Glutamatergic neuron (in vitro differentiated cells): ENCODE measurements around the gene COL4A1. TPM values are rescaled to one million over a fixed set of nuclear protein-coding genes. Genes with fewer than 3 reads are reported as not detected.

Experiments used
- DNase-seq: peaks from one replicate; pipeline ENCODE4 v3.0.0; 2022
- H3K27ac Mint-ChIP-seq: one replicate; pipeline ENCODE4 v1.8.0; 2020; ENCODE audit warnings: mild to moderate bottlenecking, mixed read lengths, inconsistent platforms; ENCODE audit not compliant: unreplicated experiment
- H3K27me3 Mint-ChIP-seq: one replicate; pipeline ENCODE4 v1.8.0; 2020; ENCODE audit warnings: mild to moderate bottlenecking, moderate library complexity, mixed read lengths, inconsistent platforms; ENCODE audit not compliant: unreplicated experiment
- H3K36me3 Mint-ChIP-seq: one replicate; pipeline ENCODE4 v1.8.0; 2020; ENCODE audit warnings: mild to moderate bottlenecking, mixed read lengths, inconsistent platforms; ENCODE audit not compliant: unreplicated experiment
- H3K4me1 Mint-ChIP-seq: one replicate; pipeline ENCODE4 v1.8.0; 2020; ENCODE audit warnings: mild to moderate bottlenecking, low read depth, mixed read lengths, inconsistent platforms; ENCODE audit not compliant: unreplicated experiment
- H3K4me3 Mint-ChIP-seq: one replicate; pipeline ENCODE4 v1.8.0; 2020; ENCODE audit warnings: mild to moderate bottlenecking, mixed read lengths, inconsistent platforms; ENCODE audit not compliant: unreplicated experiment
- H3K9me3 Mint-ChIP-seq: one replicate; pipeline ENCODE4 v1.8.0; 2020; ENCODE audit warnings: mild to moderate bottlenecking, moderate library complexity, mixed read lengths, inconsistent platforms; ENCODE audit not compliant: unreplicated experiment
- total RNA-seq: library from RNA; stranded (reverse); fragmentation: NEBNext Ultra II Directional; extraction: Animal tissue kit (Norgen Biotek cat#: 25700); gene quantifications from one replicate; pipeline ENCODE4 v1.2.1, GENCODE V29; 2021; ENCODE audit not compliant: unreplicated experiment
- TF ChIP-seq, protein P1 (sequence below): fragments of 200-600 bp; sonication (generic); IDR thresholded peaks from one replicate; pipeline ENCODE4 v1.5.0; 2021; ENCODE audit not compliant: partially characterized antibody, unreplicated experiment

Gene COL4A1
- total RNA-seq, 1 donor from 2014 or later: 14.6 TPM

GRCh38 chr13:110311443-110312338, 4.7 kb upstream of the COL4A1 start:
- H3K9me3 Mint-ChIP-seq: peaks cover 7% of the 10 kb centered on the region
- H3K27me3 Mint-ChIP-seq: peaks cover 16% of the 10 kb centered on the region
- no peaks in the 10 kb centered on the region for H3K36me3 Mint-ChIP-seq
- TF ChIP-seq, protein P1, sequence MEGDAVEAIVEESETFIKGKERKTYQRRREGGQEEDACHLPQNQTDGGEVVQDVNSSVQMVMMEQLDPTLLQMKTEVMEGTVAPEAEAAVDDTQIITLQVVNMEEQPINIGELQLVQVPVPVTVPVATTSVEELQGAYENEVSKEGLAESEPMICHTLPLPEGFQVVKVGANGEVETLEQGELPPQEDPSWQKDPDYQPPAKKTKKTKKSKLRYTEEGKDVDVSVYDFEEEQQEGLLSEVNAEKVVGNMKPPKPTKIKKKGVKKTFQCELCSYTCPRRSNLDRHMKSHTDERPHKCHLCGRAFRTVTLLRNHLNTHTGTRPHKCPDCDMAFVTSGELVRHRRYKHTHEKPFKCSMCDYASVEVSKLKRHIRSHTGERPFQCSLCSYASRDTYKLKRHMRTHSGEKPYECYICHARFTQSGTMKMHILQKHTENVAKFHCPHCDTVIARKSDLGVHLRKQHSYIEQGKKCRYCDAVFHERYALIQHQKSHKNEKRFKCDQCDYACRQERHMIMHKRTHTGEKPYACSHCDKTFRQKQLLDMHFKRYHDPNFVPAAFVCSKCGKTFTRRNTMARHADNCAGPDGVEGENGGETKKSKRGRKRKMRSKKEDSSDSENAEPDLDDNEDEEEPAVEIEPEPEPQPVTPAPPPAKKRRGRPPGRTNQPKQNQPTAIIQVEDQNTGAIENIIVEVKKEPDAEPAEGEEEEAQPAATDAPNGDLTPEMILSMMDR: no peak
- no peak overlapping the region for H3K27ac Mint-ChIP-seq
- H3K4me1 Mint-ChIP-seq: peaks cover 18% of the 10 kb centered on the region
- DNase-seq: no peak
- H3K4me3 Mint-ChIP-seq: no peak overlapping the region

DNA sequence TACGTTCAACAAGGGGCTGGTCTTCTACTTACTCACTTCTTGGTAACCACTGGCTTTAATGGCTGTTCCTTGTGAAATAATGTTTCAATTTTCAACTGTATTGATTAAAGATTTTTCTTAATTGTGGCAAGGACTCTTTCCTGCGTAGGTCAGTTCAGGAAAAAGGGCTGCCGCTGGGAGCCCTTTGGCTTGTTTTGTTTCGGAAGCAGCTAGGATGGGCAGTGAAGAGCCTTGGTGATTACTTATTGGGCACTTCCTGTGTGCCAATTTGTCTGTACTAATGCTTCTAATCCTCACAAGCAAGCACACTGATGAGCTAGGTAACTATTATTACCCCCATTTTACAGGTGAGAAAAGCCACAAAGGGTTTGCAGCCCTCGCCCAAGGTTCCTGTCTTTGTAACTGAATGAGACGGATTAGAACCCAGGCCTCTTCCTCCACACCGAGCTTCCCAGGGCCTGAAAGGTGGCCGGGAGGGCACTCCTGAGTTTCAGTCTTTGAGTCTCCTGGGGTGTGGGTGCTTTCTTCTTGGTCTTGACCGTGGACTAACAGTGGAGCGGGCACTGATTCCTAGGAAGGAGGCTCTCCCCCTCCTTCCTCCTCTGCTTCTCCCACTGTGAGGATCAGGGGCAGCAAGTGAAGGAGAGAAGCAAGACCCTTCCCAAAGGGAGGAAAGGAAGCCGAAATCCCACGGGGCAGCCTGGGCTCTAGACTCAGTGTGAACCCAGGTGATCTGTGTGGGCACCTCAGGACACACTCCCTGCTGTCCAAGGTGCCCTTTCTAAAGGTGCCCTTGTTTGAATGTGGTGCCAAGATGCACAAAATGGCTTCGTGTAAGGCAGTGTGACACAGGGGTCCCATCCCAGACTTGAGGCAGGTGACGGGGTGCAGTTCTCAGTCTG, 3.8 kb upstream of the COL4A1 start:
- Mint-ChIP-seq H3K4me1 (peaks cover 21% of the 10 kb centered on the region), H3K36me3 (no peaks in the 10 kb centered on the region)

GRCh38 chr13:110309661-110310524, 2.9 kb upstream of the COL4A1 start:
- Mint-ChIP-seq H3K4me3 (peak overlapping the region; percentile 25), H3K9me3 (peaks cover 7% of the 10 kb centered on the region), H3K36me3 (no peaks in the 10 kb centered on the region), H3K4me1 (peaks cover 25% of the 10 kb centered on the region), H3K27ac (no peak overlapping the region), H3K27me3 (peaks cover 19% of the 10 kb centered on the region)
- TF ChIP-seq, protein P1: no peak
- DNase-seq: no peak

More for the DNA sequence above, 3.8 kb upstream of the COL4A1 start:
- Mint-ChIP-seq H3K27me3 (peaks cover 18% of the 10 kb centered on the region), H3K4me3 (no peak overlapping the region), H3K9me3 (peaks cover 7% of the 10 kb centered on the region), H3K27ac (no peak overlapping the region)
- no peak for DNase-seq
- TF ChIP-seq, protein P1: no peak

DNA sequence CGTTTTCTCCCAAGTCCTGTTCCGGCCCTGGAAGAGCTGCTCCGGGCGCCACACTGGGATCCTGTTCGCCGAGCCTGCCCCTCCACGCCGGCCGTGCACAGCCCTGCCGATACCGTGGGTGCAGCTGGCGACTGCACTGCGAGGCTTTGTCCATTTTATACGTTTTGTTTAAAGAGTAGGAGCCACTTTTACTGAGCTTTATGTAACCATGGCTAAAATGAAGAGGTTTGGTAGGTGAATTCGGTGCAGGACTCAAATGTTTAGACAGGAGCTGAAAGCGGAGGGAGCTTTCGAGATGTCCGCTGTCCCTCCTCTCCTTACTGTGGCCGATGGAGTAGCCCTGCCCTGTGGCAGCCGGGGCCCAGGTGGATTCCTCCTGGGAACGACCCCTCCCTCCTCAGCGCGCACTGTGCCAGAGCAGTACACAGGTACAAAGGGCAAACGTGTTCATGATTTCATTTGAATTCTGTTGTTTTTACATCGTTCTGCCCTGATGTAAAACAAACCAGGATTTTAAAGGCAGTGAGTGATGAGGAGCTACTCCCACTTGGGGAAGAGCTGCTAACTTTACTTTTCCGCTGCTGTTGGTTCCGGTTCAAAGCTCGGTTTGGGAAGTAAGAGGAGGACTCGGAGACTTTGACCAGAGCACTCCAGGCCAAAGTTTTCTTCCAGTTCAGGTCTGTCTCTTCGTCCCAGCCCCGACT, 1.9 kb upstream of the COL4A1 start:
- Mint-ChIP-seq H3K9me3 (peaks cover 7% of the 10 kb centered on the region), H3K27ac (peak overlapping the region; percentile 25), H3K27me3 (peaks cover 18% of the 10 kb centered on the region), H3K36me3 (no peaks in the 10 kb centered on the region), H3K4me3 (peak overlapping the region; percentile 96), H3K4me1 (peaks cover 25% of the 10 kb centered on the region)
- TF ChIP-seq, protein P1: no peak
- DNase-seq: no peak
